ENCODE results near the gene ATP8A1. TPM values are rescaled to one million over a fixed set of nuclear protein-coding genes. Genes with fewer than 3 reads are reported as not detected.
A peak's percentile ranks its signal among the peaks of the same experiment; 100 is the strongest.
"Not testable (repeated sequence)": the region's sequence is repeated elsewhere in the genome, so short reads cannot be mapped to it uniquely, and the experiment has no call there.

The ATP8A1 gene
- total RNA-seq, 4 donors from 2014 or later: 23.8 to 74.2 (median 31.1) TPM

DNA sequence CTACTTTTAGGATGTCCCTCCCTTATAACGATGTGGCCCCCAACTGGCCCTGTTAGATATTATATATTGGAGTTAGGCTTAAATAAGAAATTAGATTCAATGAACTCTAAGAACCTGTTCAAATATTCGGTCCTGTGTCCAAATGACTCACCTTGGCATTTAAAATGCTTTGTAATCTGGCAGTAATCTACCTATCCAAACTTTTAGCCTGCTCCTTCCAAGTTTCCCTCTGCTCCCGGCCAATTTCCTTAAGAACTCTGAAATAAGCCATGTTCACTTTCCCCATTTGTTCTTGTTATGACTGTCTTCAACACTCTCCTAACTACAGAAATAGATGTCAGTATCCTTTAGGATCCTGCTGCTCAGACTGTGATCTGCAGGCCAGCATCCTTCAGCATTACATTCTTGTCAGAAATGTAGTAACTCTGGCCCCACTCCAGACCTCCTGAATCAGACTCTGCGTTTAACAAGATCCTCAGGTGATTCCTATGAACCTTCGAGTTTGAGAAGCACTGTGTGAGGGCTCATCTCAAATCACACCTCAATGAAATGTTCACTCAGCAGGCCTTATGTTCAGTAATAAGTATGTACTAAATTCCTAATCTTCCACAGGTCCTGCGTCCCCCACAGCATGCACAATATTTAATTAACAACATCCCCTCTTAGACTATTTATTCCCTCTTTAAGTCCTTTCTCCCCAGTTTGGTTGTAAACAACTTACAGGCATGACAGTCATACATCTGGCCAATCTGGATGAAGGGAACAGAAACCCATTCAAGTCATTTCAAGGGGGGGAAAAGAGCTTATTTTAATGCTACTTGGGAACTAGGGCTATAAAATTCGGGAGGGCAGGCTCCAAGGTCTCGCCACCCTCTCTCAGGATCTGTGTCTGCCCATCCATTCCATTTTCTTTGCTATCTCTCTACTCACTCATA lies 3.0 kb downstream of the ATP8A1 start:
- Histone ChIP-seq H3K4me1 (peaks cover 47 to 55% of the 10 kb centered on the region in 2 donors), H3K9me3 (no peaks in the 10 kb centered on the region), H3K4me3 (peak overlapping the region in 1 of 4 donors; percentile 94), H3K27ac (peak overlapping the region; percentile 84 to 94 (median 89)), H3K27me3 (no peaks in the 10 kb centered on the region), H3K36me3 (no peaks in the 10 kb centered on the region)
- no peak for TF ChIP-seq POLR2A (IDR thresholded peaks at IDR 0.05)
- TF ChIP-seq, protein P1, sequence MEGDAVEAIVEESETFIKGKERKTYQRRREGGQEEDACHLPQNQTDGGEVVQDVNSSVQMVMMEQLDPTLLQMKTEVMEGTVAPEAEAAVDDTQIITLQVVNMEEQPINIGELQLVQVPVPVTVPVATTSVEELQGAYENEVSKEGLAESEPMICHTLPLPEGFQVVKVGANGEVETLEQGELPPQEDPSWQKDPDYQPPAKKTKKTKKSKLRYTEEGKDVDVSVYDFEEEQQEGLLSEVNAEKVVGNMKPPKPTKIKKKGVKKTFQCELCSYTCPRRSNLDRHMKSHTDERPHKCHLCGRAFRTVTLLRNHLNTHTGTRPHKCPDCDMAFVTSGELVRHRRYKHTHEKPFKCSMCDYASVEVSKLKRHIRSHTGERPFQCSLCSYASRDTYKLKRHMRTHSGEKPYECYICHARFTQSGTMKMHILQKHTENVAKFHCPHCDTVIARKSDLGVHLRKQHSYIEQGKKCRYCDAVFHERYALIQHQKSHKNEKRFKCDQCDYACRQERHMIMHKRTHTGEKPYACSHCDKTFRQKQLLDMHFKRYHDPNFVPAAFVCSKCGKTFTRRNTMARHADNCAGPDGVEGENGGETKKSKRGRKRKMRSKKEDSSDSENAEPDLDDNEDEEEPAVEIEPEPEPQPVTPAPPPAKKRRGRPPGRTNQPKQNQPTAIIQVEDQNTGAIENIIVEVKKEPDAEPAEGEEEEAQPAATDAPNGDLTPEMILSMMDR (IDR thresholded peaks at IDR 0.05 in 4 of 5, conservative IDR thresholded peaks at IDR 0.05 in 1 of 5): no peak
- ATAC-seq: peak; percentile 9 to 31
- in situ Hi-C loops (cut with MboI; ENCODE audit: low sequenced_read_pairs in 4 of 4): loop anchor here in 2 of 4 donors (10.0 to 25.0 kb wide), 2 partner anchors 49 to 92 kb away; no protein-coding TSS in a partner anchor
- DNase-seq: peak; percentile 61 to 64
- intact Hi-C loops (cut with DNase I; ENCODE audit: low total_unique reads): no loop called here

GRCh38 chr4:42652529-42653231 lies 4.2 kb downstream of the ATP8A1 start:
- DNase-seq; H3K4me3 ChIP-seq; H3K9me3 ChIP-seq; H3K36me3 ChIP-seq; intact Hi-C loops (cut with DNase I; ENCODE audit: low total_unique reads); H3K27me3 ChIP-seq; ATAC-seq: not testable (repeated sequence)
- H3K27ac ChIP-seq: peak overlapping the region; percentile 86 to 94 (median 90)
- in situ Hi-C loops (cut with MboI; ENCODE audit: low sequenced_read_pairs in 4 of 4): loop anchor here in 2 of 4 donors (10.0 to 25.0 kb wide), 2 partner anchors 48 to 90 kb away; no protein-coding TSS in a partner anchor
- H3K4me1 ChIP-seq: peaks cover 47 to 53% of the 10 kb centered on the region in 2 donors

- H3K36me3 ChIP-seq: no peaks in the 10 kb centered on the region
- no peak for DNase-seq
- H3K9me3 ChIP-seq: no peaks in the 10 kb centered on the region
- H3K4me3 ChIP-seq: no peak overlapping the region
- no peaks in the 10 kb centered on the region for H3K27me3 ChIP-seq
- peaks cover 57 to 68% of the 10 kb centered on the region in 2 donors for H3K4me1 ChIP-seq
- H3K27ac ChIP-seq: peak overlapping the region; percentile 83 to 94 (median 86)
- in situ Hi-C loops (cut with MboI; ENCODE audit: low sequenced_read_pairs in 4 of 4): loop anchor here in 2 of 4 donors (10.0 to 25.0 kb wide), 2 partner anchors 45 to 88 kb away; no protein-coding TSS in a partner anchor
- intact Hi-C loops (cut with DNase I; ENCODE audit: low total_unique reads): loop anchor here (10.0 kb wide), 1 partner anchor 1755 kb away; no protein-coding TSS in a partner anchor
- TF ChIP-seq POLR2A (IDR thresholded peaks at IDR 0.05): no peak
- TF ChIP-seq, protein P1 (IDR thresholded peaks at IDR 0.05 in 4 of 5, conservative IDR thresholded peaks at IDR 0.05 in 1 of 5): no peak
- ATAC-seq: no peak
Measured at GRCh38 chr4:42649870-42650269, 7.0 kb downstream of the ATP8A1 start.

DNA sequence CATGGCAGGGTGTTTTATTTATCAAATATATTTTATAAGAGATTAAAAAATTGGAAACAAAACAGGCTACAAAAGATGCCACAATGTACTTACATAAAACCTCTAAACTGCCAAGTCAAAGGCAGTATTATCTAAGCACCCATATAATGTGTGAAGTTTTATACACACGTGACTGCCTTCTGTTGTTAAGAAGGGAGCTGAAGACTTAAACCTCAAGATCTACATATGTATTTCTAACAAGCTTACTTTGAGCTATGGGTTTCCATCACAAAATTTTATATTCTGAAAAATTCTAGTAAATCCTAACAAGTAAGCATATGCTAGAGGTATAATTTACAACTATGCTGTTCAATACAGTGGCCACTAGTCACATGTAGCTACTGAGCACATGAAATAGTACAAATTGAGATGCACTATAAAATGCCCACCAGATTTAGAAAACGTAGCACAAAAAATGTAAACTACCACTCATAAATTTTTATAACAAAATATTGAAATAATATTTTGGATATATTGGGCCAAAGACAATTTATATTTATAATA lies 9.8 kb downstream of the ATP8A1 start:
- Histone ChIP-seq H3K4me1 (peaks cover 62 to 78% of the 10 kb centered on the region in 2 donors), H3K9me3 (no peaks in the 10 kb centered on the region), H3K27ac (peak overlapping the region; percentile 83 to 94 (median 86)), H3K27me3 (no peaks in the 10 kb centered on the region), H3K36me3 (no peaks in the 10 kb centered on the region), H3K4me3 (no peak overlapping the region)
- TF ChIP-seq, protein P1 (IDR thresholded peaks at IDR 0.05 in 4 of 5, conservative IDR thresholded peaks at IDR 0.05 in 1 of 5): no peak
- no peak for TF ChIP-seq POLR2A (IDR thresholded peaks at IDR 0.05)
- intact Hi-C loops (cut with DNase I; ENCODE audit: low total_unique reads): loop anchor here (1.0 to 10.0 kb wide), 2 partner anchors 8 to 1752 kb away; no protein-coding TSS in a partner anchor
- ATAC-seq (no peak), DNase-seq (no peak)
- in situ Hi-C loops (cut with MboI; ENCODE audit: low sequenced_read_pairs in 4 of 4): no loop called here

Measured in gastrocnemius medialis (tissue), 4 donors.